ENCODE results near the gene ZNF837.

ZNF837 gene

DNA sequence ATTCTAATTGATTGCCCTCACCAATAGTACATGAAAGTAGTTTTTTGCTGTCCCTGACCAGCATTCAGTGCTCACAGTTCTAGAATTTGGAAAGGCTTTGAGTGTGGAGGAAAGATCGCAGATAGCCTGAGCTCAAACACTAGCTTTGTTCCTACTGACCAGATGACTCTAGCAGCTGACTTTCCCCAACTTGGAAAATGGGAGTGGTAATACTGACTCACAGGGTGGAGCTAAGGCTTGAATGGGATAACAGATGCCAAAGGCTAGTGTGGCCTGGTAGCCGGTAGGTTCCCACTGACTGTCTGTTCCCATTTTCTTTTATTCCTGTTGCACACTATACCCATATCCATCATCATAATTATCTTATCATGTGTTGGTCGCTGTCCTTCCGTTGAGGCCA, 50.4 kb downstream of the ZNF837 start:
- peak in 3 of 10 donors; percentile 9 to 45 (median 45) for DNase-seq
- intact Hi-C loops (cut with DNase I), result no loop called here

DNA sequence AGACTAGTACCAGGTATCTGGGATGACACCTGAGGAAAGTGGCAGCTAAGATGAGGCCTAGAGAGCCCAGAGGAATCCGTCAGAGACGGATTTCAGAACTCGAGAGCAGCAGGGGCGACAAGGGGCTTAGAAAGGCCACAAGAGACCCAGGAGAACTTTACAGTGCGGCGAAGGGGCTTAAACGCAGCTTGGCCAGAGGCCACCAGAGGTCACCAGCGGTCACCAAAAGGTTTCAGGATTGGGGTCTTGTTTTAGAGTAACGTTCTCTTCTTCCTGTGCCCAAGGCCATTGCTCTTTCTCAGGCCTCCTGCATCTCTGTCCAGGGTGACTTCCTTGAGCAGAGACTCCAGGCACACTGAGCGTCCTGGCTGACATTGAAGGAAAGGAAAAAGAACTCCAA, 51.8 kb downstream of the ZNF837 start:
- intact Hi-C loops (cut with DNase I), result no loop called here
- no peak for DNase-seq

DNA sequence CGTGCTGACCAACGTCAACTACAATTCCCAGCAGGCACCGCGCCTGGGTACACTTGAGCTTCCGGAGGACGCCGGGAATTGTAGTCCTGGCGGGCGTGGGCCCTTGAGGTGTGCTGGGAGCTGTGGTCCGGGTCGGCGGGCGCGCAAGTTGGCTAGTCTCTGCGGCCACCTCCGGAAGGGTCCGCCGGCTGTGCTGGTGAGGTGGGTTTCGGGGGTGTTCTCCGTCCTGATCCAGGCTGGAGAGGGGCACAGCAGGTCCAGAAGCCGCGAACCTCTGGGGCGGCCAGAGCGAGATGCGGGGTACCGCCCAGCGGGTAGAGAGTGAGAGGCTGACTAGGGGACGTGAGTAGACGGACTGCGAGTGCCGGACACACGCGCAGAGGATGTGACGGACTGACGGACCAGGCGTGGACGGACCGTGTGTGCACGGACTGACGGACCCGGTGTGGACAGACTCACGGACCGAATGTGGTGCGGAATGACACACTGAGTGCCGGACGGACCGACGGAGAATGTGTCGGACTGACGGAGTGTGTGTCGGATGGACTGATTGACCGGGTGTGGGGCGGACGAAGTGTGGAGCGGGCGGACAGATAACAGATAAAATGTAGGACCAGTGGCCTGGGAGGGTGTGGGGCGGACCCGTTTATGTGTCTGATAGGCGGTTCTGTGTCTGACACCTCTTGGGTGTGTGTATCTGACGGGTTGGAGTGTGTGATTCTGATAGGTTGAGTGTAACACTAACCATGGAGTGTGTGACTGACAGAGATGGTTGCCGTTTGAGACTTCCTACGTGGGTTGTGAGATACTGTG, 53.7 kb downstream of the ZNF837 start, which contains the start of gene ZSCAN22:
TSS of gene ZSCAN22 (plus strand) at position 81 of the 813 bp plus-strand sequence. CDS start 7,809 bp downstream, outside the sequence.
- intact Hi-C loops (cut with DNase I), result loop anchor here (1.0 to 2.0 kb wide), 4 partner anchors 22 to 53 kb away; partner anchors contain the start of genes ERVK3-1, ZNF497 and ZNF8
- DNase-seq, result peak; percentile 97 to 99 (median 98)

DNA sequence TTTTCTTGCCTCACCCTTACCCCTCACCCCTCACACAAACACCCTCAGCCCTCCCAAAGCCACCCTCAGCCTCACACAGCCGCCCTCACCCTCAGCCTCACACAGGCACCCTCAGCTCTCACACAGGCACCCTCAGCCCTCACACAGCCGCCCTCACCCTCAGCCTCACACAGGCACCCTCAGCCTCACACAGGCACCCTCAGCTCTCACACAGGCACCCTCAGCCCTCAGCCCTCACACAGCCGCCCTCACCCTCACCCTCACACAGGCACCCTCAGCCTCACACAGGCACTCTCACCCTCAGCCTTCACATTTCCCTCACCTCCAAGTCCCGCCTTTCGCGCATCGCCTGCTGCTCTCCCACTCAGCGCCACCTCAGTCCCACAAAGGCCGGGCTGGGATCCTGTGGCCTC, 54.3 kb downstream of the ZNF837 start:
- intact Hi-C loops (cut with DNase I), result loop anchor here (2.0 kb wide), 2 partner anchors 22 to 48 kb away; partner anchors contain the start of genes ERVK3-1 and ZNF8
- no peak for DNase-seq

DNA sequence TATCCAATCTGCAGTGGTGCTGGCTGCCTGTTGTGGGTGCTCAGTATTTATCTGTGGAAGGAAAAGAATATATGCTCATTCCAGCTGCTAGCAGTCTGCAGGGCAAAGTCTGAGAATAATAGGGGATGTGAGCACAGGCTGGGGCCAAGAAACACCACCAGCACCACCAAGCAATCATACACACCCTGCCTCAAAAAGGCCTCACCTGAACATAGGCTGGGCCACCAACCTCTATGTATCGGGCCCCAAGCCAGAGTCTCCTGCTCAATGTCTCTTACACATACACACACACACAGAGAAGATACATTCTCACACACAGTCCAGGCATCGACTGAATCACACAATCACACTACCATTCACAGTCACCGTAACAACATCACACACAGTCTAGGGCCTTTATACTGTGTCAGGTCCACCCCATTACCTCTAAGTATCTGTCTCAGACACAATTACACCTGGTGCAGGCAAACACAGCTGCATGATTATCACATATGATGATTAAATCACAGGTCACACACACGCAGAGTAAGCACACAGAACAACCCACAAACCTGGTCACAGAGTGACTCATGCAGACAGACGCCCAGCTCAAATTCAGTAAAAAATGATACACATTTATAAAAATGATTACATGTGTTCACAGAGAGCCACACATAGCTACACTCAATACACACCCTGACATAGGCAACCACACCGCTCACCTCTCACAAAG, 55.4 kb downstream of the ZNF837 start:
- DNase-seq, result no peak
- intact Hi-C loops (cut with DNase I), result loop anchor here (2.0 kb wide), 2 partner anchors 21 to 47 kb away; partner anchors contain the start of genes ERVK3-1 and ZNF8

DNA sequence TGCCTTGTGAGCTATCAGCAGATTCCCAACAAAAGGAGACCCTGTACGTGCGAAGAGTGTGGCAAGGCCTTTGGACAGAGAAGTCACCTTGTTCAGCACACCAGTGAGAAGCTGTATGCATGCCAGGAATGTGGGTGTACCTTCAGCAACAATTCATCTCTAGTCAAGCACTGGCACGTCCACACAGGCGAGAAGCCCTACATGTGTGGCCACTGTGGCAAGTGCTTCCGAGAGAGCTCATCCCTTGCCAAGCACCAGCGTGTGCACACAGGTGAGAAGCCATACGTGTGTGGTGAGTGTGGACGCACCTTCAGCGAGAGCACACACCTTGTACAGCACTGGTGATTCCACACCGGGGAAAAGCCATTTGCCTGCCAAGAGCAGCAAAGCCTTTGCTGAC, 61.6 kb downstream of the ZNF837 start:
- DNase-seq, result no peak
- intact Hi-C loops (cut with DNase I), result no loop called here

DNA sequence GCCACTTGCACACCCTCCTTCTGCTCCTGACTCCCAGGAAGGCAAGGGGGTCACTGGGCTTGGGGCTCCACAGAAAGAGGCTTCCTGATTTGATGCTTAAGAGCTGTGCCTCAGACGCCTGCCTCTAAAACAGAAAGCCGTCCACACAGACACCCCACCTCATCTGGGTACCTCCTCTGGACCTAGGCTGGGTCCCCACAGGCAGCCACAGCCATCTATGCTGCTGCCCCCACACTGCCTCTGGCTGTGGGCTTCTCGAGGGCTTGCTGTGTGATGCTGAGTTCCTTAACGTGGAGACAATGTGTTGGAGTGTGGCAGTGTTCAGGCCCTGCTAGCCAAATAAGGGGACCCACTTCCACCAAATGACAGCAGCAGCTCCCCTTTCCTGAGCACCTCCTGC, 62.5 kb downstream of the ZNF837 start:
- no peak for DNase-seq
- intact Hi-C loops (cut with DNase I), result no loop called here
